ENCODE data around the gene COPS4. TPM values are rescaled to one million over a fixed set of nuclear protein-coding genes. Genes with fewer than 3 reads are reported as not detected.
"Not testable (repeated sequence)": the region's sequence is repeated elsewhere in the genome, so short reads cannot be mapped to it uniquely, and the experiment has no call there.

COPS4 gene
- total RNA-seq, 1 experiment from 2014 or later, result 55.3 TPM

GRCh38 chr4:83022724-83023450, 12.1 kb upstream of the COPS4 start:
- DNase-seq (ENCODE audit: extremely low read depth, low read depth), result no peak

- DNase-seq (ENCODE audit: extremely low read depth, low read depth), result not testable (repeated sequence)
These were observed 11.4 kb upstream of the COPS4 start for GRCh38 chr4:83023599-83023998.

- no peak for DNase-seq (ENCODE audit: extremely low read depth, low read depth)
These were observed 10.8 kb upstream of the COPS4 start for GRCh38 chr4:83024233-83024632.

GRCh38 chr4:83025563-83025962, 9.4 kb upstream of the COPS4 start:
- DNase-seq (ENCODE audit: extremely low read depth, low read depth), result no peak

GRCh38 chr4:83028976-83029375, 6.0 kb upstream of the COPS4 start:
- no peak for DNase-seq (ENCODE audit: extremely low read depth, low read depth)

- no peak for DNase-seq (ENCODE audit: extremely low read depth, low read depth)
These were observed 5.3 kb upstream of the COPS4 start for GRCh38 chr4:83029688-83030087.

- DNase-seq (ENCODE audit: extremely low read depth, low read depth), result no peak
These were observed 2.1 kb downstream of the COPS4 start for GRCh38 chr4:83036991-83037665.

- no peak for DNase-seq (ENCODE audit: extremely low read depth, low read depth)
These were observed 5.3 kb downstream of the COPS4 start for GRCh38 chr4:83040269-83040668.

- DNase-seq (ENCODE audit: extremely low read depth, low read depth), result not testable (repeated sequence)
These were observed 8.2 kb downstream of the COPS4 start for GRCh38 chr4:83043157-83043556.

- no peak for DNase-seq (ENCODE audit: extremely low read depth, low read depth)
These were observed 8.9 kb downstream of the COPS4 start for GRCh38 chr4:83043801-83044407.

GRCh38 chr4:83046693-83047473, 11.9 kb downstream of the COPS4 start:
- DNase-seq (ENCODE audit: extremely low read depth, low read depth), result no peak

GRCh38 chr4:83048781-83049180, 13.8 kb downstream of the COPS4 start:
- not testable (repeated sequence) for DNase-seq (ENCODE audit: extremely low read depth, low read depth)

GRCh38 chr4:83054928-83055327, 19.9 kb downstream of the COPS4 start:
- DNase-seq (ENCODE audit: extremely low read depth, low read depth), result peak; percentile 20

GRCh38 chr4:83062739-83063138, 27.8 kb downstream of the COPS4 start:
- no peak for DNase-seq (ENCODE audit: extremely low read depth, low read depth)

- DNase-seq (ENCODE audit: extremely low read depth, low read depth), result no peak
These were observed 30.3 kb downstream of the COPS4 start for GRCh38 chr4:83065266-83065665.

GRCh38 chr4:83067058-83067639, 32.2 kb downstream of the COPS4 start:
- no peak for DNase-seq (ENCODE audit: extremely low read depth, low read depth)

GRCh38 chr4:83071116-83071515, 36.1 kb downstream of the COPS4 start:
- DNase-seq (ENCODE audit: extremely low read depth, low read depth), result no peak

- peak; percentile 67 for DNase-seq (ENCODE audit: extremely low read depth, low read depth)
These were observed 39.2 kb downstream of the COPS4 start for GRCh38 chr4:83074086-83074704.

GRCh38 chr4:83074783-83075182, 39.8 kb downstream of the COPS4 start:
- DNase-seq (ENCODE audit: extremely low read depth, low read depth), result not testable (repeated sequence)

Data from NCI-H460 (cell line).